ENCODE data around the gene MATR3. TPM values are rescaled to one million over a fixed set of nuclear protein-coding genes. Genes with fewer than 3 reads are reported as not detected.
A peak's percentile ranks its signal among the peaks of the same experiment; 100 is the strongest.

Gene MATR3
- total and polyA plus RNA-seq, 10 of the 15 experiments (the other 5 are each of a cell fraction or from before 2014, with no cell fraction given), result 134 to 401 (median 221) TPM

- H2AFZ ChIP-seq (ENCODE audit: control insufficient read depth, low read depth, low read length), result no peak overlapping the region
- H3K9me3 ChIP-seq (replicated peaks; ENCODE audit: control insufficient read depth, insufficient read depth, low read length), result no peaks in the 10 kb centered on the region
- H3K27ac ChIP-seq (ENCODE audit: control insufficient read depth, insufficient read depth), result peak overlapping the region; percentile 64
- peak overlapping the region; percentile 95 for H3K9ac ChIP-seq (ENCODE audit: control insufficient read depth, insufficient read depth, low read length)
- POLR2A ChIA-PET, result interaction anchor here (0.6 to 3.0 kb wide), 19 partner anchors 8 to 732 kb away, joined by 3 to 19 read pairs (median 5); partner anchors contain the start of genes MATR3, MZB1 and PAIP2
- H3K4me2 ChIP-seq (ENCODE audit: control insufficient read depth, insufficient read depth), result peak overlapping the region; percentile 93
- H3K27me3 ChIP-seq (replicated peaks in 1 of 2; ENCODE audit: control insufficient read depth in 2 of 2, insufficient read depth in 2 of 2, low read length in 1 of 2), result no peaks in the 10 kb centered on the region
- intact Hi-C loops (cut with micrococcal nuclease; ENCODE audit: unreplicated experiment), result loop anchor here (2.0 to 5.0 kb wide), 2 partner anchors 19 to 251 kb away; no protein-coding TSS in a partner anchor
- no peaks in the 10 kb centered on the region; the same call in 1 of the 2 replicates for H4K20me1 ChIP-seq (ENCODE audit: control insufficient read depth, insufficient read depth)
- TSS peak; percentile 50 for BruUV-seq (replicated peaks)
- 0% methylated on average over 3 of the region's 3 CpGs for WGBS (ENCODE audit: insufficient coverage, insufficient replicate concordance, low lambda C conversion rate, missing lambda C conversion rate)
- in situ Hi-C loops (cut with MboI), result no loop called here
- DNase-seq (ENCODE audit: low read depth, low spot score), result no peak
- H3K4me1 ChIP-seq (ENCODE audit: control insufficient read depth, insufficient read depth, low read length), result peaks cover 42% of the 10 kb centered on the region
- peak overlapping the region; percentile 82 for H3K4me3 ChIP-seq
- SMC1A ChIA-PET (ENCODE audit: uncharacterized antibody, unreplicated experiment), result interaction anchor here (0.8 to 9.9 kb wide), 18 partner anchors 9 to 352 kb away, joined by 3 to 136 read pairs (median 5); partner anchors contain the start of genes MATR3, MZB1 and SPATA24
- FAIRE-seq, result peak; percentile 82
- CTCF ChIA-PET, result interaction anchor here (0.6 to 5.9 kb wide), 11 partner anchors 9 to 815 kb away, joined by 3 to 47 read pairs (median 5); partner anchors contain the start of genes MATR3 and PAIP2
- peaks cover 69% of the 10 kb centered on the region for H3K79me2 ChIP-seq (ENCODE audit: control insufficient read depth, insufficient read depth, low read length)
- ATAC-seq, result peak; percentile 30
- RAD21 ChIA-PET (ENCODE audit: unreplicated experiment), result interaction anchor here (0.7 to 4.4 kb wide), 16 partner anchors 7 to 249 kb away, joined by 3 to 31 read pairs (median 4); partner anchors contain the start of genes MATR3, MZB1, PAIP2 and SPATA24
- H3K36me3 ChIP-seq (ENCODE audit: control insufficient read depth in 2 of 2, insufficient read depth in 2 of 2, low read length in 1 of 2), result peaks cover 2 to 23% of the 10 kb centered on the region in 2 experiments
- TF ChIP-seq USF1 (IDR thresholded peaks at IDR 0.05; ENCODE audit: borderline replicate concordance, extremely low read length, insufficient read depth, low read depth, low read length) (peak; percentile 59), NFYB (IDR thresholded peaks at IDR 0.05; ENCODE audit: insufficient read depth, low read depth, low read length) (no peak), RAD51 (IDR thresholded peaks at IDR 0.05) (peak; percentile 66; the same call in 1 of the 2 replicates), NR2F1 (conservative IDR thresholded peaks at IDR 0.05) (no peak), CBFB (IDR thresholded peaks at IDR 0.05; ENCODE audit: low read depth) (0 out of 2 replicates have a peak, but pooled peaks have one; percentile 7), SIN3A (IDR thresholded peaks at IDR 0.05; ENCODE audit: low read depth, low read length) (peak; percentile 43; the same call in 1 of the 2 replicates), WRNIP1 (IDR thresholded peaks at IDR 0.05; ENCODE audit: borderline replicate concordance, low read depth, low read length) (no peak), JUND (IDR thresholded peaks at IDR 0.05; ENCODE audit: low read depth, low read length) (no peak), BRCA1 (IDR thresholded peaks at IDR 0.05; ENCODE audit: low read depth, low read length) (no peak), USF2 (IDR thresholded peaks at IDR 0.05; ENCODE audit: borderline replicate concordance, low read depth, low read length) (peak; percentile 32; the same call in 1 of the 2 replicates), CBX5 (IDR thresholded peaks at IDR 0.05; ENCODE audit: low read depth) (no peak), MAX (IDR thresholded peaks at IDR 0.05; ENCODE audit: low read depth, low read length) (0 out of 2 replicates have a peak, but pooled peaks have one; percentile 32), BCL11A (IDR thresholded peaks at IDR 0.05; ENCODE audit: low read depth, low read length) (no peak), MXI1 (IDR thresholded peaks at IDR 0.05; ENCODE audit: low read depth, low read length) (peak; percentile 88)
- TF ChIP-seq, protein P1, sequence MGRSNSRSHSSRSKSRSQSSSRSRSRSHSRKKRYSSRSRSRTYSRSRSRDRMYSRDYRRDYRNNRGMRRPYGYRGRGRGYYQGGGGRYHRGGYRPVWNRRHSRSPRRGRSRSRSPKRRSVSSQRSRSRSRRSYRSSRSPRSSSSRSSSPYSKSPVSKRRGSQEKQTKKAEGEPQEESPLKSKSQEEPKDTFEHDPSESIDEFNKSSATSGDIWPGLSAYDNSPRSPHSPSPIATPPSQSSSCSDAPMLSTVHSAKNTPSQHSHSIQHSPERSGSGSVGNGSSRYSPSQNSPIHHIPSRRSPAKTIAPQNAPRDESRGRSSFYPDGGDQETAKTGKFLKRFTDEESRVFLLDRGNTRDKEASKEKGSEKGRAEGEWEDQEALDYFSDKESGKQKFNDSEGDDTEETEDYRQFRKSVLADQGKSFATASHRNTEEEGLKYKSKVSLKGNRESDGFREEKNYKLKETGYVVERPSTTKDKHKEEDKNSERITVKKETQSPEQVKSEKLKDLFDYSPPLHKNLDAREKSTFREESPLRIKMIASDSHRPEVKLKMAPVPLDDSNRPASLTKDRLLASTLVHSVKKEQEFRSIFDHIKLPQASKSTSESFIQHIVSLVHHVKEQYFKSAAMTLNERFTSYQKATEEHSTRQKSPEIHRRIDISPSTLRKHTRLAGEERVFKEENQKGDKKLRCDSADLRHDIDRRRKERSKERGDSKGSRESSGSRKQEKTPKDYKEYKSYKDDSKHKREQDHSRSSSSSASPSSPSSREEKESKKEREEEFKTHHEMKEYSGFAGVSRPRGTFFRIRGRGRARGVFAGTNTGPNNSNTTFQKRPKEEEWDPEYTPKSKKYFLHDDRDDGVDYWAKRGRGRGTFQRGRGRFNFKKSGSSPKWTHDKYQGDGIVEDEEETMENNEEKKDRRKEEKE (IDR thresholded peaks at IDR 0.05), result no peak
- TF ChIP-seq, protein P2, sequence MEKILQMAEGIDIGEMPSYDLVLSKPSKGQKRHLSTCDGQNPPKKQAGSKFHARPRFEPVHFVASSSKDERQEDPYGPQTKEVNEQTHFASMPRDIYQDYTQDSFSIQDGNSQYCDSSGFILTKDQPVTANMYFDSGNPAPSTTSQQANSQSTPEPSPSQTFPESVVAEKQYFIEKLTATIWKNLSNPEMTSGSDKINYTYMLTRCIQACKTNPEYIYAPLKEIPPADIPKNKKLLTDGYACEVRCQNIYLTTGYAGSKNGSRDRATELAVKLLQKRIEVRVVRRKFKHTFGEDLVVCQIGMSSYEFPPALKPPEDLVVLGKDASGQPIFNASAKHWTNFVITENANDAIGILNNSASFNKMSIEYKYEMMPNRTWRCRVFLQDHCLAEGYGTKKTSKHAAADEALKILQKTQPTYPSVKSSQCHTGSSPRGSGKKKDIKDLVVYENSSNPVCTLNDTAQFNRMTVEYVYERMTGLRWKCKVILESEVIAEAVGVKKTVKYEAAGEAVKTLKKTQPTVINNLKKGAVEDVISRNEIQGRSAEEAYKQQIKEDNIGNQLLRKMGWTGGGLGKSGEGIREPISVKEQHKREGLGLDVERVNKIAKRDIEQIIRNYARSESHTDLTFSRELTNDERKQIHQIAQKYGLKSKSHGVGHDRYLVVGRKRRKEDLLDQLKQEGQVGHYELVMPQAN (conservative IDR thresholded peaks at IDR 0.05), result peak; percentile 43
These were observed 17.6 kb upstream of the MATR3 start for GRCh38 chr5:139275956-139276355.
